Brain microvascular endothelial cell (primary cell): ENCODE data around the gene ATP5MC3.

ENCODE experiments used
- DNase-seq: peaks from one replicate; pipeline ENCODE4 v3.0.0-alpha.2; 2020
- H3K27ac ChIP-seq: fragments of 250-450 bp; sonication (Bioruptor Pico); 2 replicates; pipeline ENCODE4 v1.5.1; 2020; ENCODE audit warnings: mild to moderate bottlenecking, moderate library complexity
- H3K27me3 ChIP-seq: fragments of 250-450 bp; sonication (Bioruptor Pico); replicated peaks from 2 replicates; pipeline ENCODE4 v1.5.1; 2020; ENCODE audit warnings: mild to moderate bottlenecking
- H3K36me3 ChIP-seq: fragments of 250-450 bp; sonication (Bioruptor Pico); replicated peaks from 2 replicates; pipeline ENCODE4 v1.5.1; 2020; ENCODE audit warnings: mild to moderate bottlenecking
- H3K4me3 ChIP-seq: 2 replicates; pipeline ENCODE4 v1.5.1; 2011; ENCODE audit warnings: low read depth, mild to moderate bottlenecking, control low read depth, low read length, moderate library complexity
- CTCF ChIP-seq: IDR thresholded peaks from 2 replicates; pipeline ENCODE4 v1.5.1; 2011; ENCODE audit warnings: low read depth, mild to moderate bottlenecking, moderate library complexity, low read length, control low read depth, inconsistent platforms; ENCODE audit errors: missing control alignments
- in situ Hi-C: cut with HindIII; loops from 2 replicates; pipeline ENCODE4 v1.10.0; 2017; ENCODE audit warnings: low sequenced_read_pairs, low pct_ligation_motif_present

Gene ATP5MC3

DNA sequence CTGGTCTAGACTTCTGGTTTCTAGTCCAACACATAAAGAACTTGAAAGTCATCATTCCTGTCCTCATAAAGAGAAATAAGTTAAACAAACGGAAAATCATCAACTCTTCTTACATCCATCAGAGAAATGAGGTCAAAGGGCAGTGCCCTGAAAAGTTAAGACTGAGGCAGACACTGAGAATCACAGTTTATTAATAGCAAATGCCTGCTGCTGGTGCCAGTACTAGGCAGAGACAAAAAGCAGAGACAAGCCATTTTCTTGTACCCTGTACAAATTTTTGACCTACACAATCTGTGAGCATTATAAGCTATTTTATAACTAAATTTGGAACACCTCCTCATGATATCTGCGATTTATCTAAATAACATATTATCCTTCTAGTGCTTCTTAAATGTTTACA, 50.3 kb downstream of the ATP5MC3 start:
- H3K36me3 ChIP-seq: peaks cover 11% of the 10 kb centered on the region
- in situ Hi-C loops: no loop called here
- no peak overlapping the region for H3K27ac ChIP-seq

GRCh38 chr2:175126661-175127060, 54.8 kb downstream of the ATP5MC3 start:
- Histone ChIP-seq H3K4me3 (no peak overlapping the region), H3K36me3 (peaks cover 11% of the 10 kb centered on the region), H3K27me3 (no peaks in the 10 kb centered on the region), H3K27ac (no peak overlapping the region)
- in situ Hi-C loops: no loop called here
- no peak for TF ChIP-seq CTCF
- no peak for DNase-seq

More for the DNA sequence above, 50.3 kb downstream of the ATP5MC3 start:
- no peak for TF ChIP-seq CTCF
- H3K27me3 ChIP-seq: no peaks in the 10 kb centered on the region
- no peak for DNase-seq
- H3K4me3 ChIP-seq: no peak overlapping the region
